DMS53 (cell line): Measurements from ENCODE around the gene FBXL16.

ENCODE experiments used
- DNase-seq: peaks from one replicate; lab custom pipeline; 2025; lab: John Stamatoyannopoulos, UW

The FBXL16 gene

GRCh38 chr16:734981-735881, 29.6 kb upstream of the FBXL16 start:
- no peak for DNase-seq

GRCh38 chr16:734208-734980, 28.8 kb upstream of the FBXL16 start:
- DNase-seq = no peak

GRCh38 chr16:733382-734207, 28.0 kb upstream of the FBXL16 start:
- no peak for DNase-seq

- no peak for DNase-seq
Measured at GRCh38 chr16:732936-733335, 27.3 kb upstream of the FBXL16 start.

- no peak for DNase-seq
Measured at GRCh38 chr16:732332-732731, 26.7 kb upstream of the FBXL16 start.

GRCh38 chr16:730666-731509, 25.3 kb upstream of the FBXL16 start:
- no peak for DNase-seq

- DNase-seq = no peak
Measured at GRCh38 chr16:729768-730665, 24.4 kb upstream of the FBXL16 start.

- no peak for DNase-seq
Measured at GRCh38 chr16:728890-729744, 23.5 kb upstream of the FBXL16 start.

- DNase-seq = peak; percentile 97
Measured at GRCh38 chr16:728131-728889, 22.7 kb upstream of the FBXL16 start.

- peak; percentile 62 for DNase-seq
Measured at GRCh38 chr16:727291-727977, 21.8 kb upstream of the FBXL16 start.

GRCh38 chr16:726438-727290, 21.1 kb upstream of the FBXL16 start, which contains the start of the genes CCDC78 and HAGHL:
Gene CCDC78 (minus strand): TSS chr16:726443. CDS start chr16:726367, 76 bp downstream.
Gene HAGHL (plus strand): TSS chr16:727106. CDS start chr16:727510, 404 bp downstream.
- peak; percentile 89 for DNase-seq

- no peak for DNase-seq
Measured at GRCh38 chr16:726188-726437, 20.5 kb upstream of the FBXL16 start.

- peak; percentile 64 for DNase-seq
Measured at GRCh38 chr16:725463-726187, 20.0 kb upstream of the FBXL16 start.

- DNase-seq = no peak
Measured at GRCh38 chr16:725041-725376, 19.4 kb upstream of the FBXL16 start.

- no peak for DNase-seq
Measured at GRCh38 chr16:724188-725040, 18.8 kb upstream of the FBXL16 start.

GRCh38 chr16:723695-724094, 18.1 kb upstream of the FBXL16 start:
- DNase-seq = no peak
